HCT116 (cell line): ENCODE measurements around the gene FAM83D. TPM values are rescaled to one million over a fixed set of nuclear protein-coding genes. Genes with fewer than 3 reads are reported as not detected.

Experiments
- ATAC-seq: fragments of 200-7000 bp; cut with Tn5 transposase; 2 replicates; pipeline ENCODE4 v1.9.1; 2020; ENCODE audit warnings: mild to moderate bottlenecking, moderate library complexity
- BruUV-seq: library from RNA; stranded (reverse); fragments of 400-500 nt; replicated peaks from 2 replicates; lab custom pipeline; 2021; lab: Mats Ljungman, UMichigan
- CTCF ChIA-PET: fragments of 300-600 bp; sonication (Branson Sonifier 250); formaldehyde crosslinking; loops from one replicate; lab custom pipeline; 2021; ENCODE audit warnings: antibody characterized with exemption; lab: Charles Lee
- POLR2A ChIA-PET: fragments of 300-600, 350-600 bp; sonication (Branson Sonifier 250); formaldehyde crosslinking; loops from one replicate; lab custom pipeline; 2021; ENCODE audit warnings: antibody characterized with exemption; lab: Charles Lee
- RAD21 ChIA-PET, 2 experiments: fragments of 300-600 bp; sonication (Branson Sonifier 250); formaldehyde crosslinking; loops; one replicate each; lab custom pipeline; 2023; ENCODE audit warnings: low total read pairs in 2 of 2; ENCODE audit not compliant: uncharacterized antibody in 2 of 2, unreplicated experiment in 2 of 2, low non-redundant PET in 1 of 2; lab: Charles Lee
- DNase-seq: peaks from one replicate; pipeline ENCODE4 v3.0.0-alpha.2; 2010; ENCODE audit warnings: low read depth, low spot score
- H2AFZ ChIP-seq: fragments of 200-600 bp; shearing (Covaris generic), sonication (generic); 2 replicates; pipeline ENCODE4 v1.6.1; 2017; ENCODE audit warnings: low read depth, mixed run types, mixed read lengths, antibody characterized with exemption, low read length; ENCODE audit not compliant: poor library complexity, severe bottlenecking
- H3K27ac ChIP-seq: 2 replicates; pipeline ENCODE4 v1.5.1; 2012; ENCODE audit warnings: low read depth, low read length
- H3K27me3 ChIP-seq: fragments of 200-600 bp; sonication (generic); 2 replicates; pipeline ENCODE4 v1.6.1; 2016; ENCODE audit warnings: mixed run types, low read length, mixed read lengths; ENCODE audit not compliant: insufficient read depth
- H3K36me3 ChIP-seq, 2 experiments: fragments of 200-500 bp in 1 of 2; fragments of 200-600 bp in 1 of 2; sonication (Bioruptor generic) in 1 of 2; sonication (generic) in 1 of 2; 2 replicates each; pipeline versions ENCODE4 v1.5.1 to v1.6.1; 2014 to 2016; ENCODE audit warnings: low read length in 2 of 2, inconsistent platforms in 1 of 2, mixed read lengths in 1 of 2, mixed run types in 1 of 2; ENCODE audit not compliant: insufficient read depth in 2 of 2, control insufficient read depth in 1 of 2
- H3K4me1 ChIP-seq, 2 experiments: fragments of 200-600 bp in 1 of 2; sonication (generic) in 1 of 2; 2 replicates each; pipeline versions ENCODE4 v1.5.1 to v1.6.1; 2012 to 2017; ENCODE audit warnings: low read length in 2 of 2, inconsistent platforms in 1 of 2, mild to moderate bottlenecking in 1 of 2, mixed read lengths in 1 of 2, mixed run types in 1 of 2, moderate library complexity in 1 of 2; ENCODE audit not compliant: insufficient read depth in 2 of 2, control insufficient read depth in 1 of 2
- H3K4me2 ChIP-seq: fragments of 200-600 bp; sonication (generic); 2 replicates; pipeline ENCODE4 v1.6.1; 2017; ENCODE audit warnings: mixed run types, low read length, mixed read lengths
- H3K4me3 ChIP-seq, 2 experiments: fragments of 200-600 bp in 1 of 2; sonication (generic) in 1 of 2; replicated peaks in 1 of 2; 2 replicates each; pipeline ENCODE4 v1.5.1; 2011 to 2016; ENCODE audit warnings: low read length in 2 of 2, control low read depth in 1 of 2, low read depth in 1 of 2, mild to moderate bottlenecking in 1 of 2, mixed read lengths in 1 of 2, mixed run types in 1 of 2
- H3K79me2 ChIP-seq: fragments of 200-600 bp; sonication (generic); 2 replicates; pipeline ENCODE4 v1.6.1; 2017; ENCODE audit warnings: mild to moderate bottlenecking, mixed run types, low read length, moderate library complexity, mixed read lengths; ENCODE audit not compliant: insufficient read depth
- H3K9ac ChIP-seq: fragments of 200-600 bp; sonication (generic); 2 replicates; pipeline ENCODE4 v1.6.1; 2016; ENCODE audit warnings: low read length, mixed read lengths
- H3K9me2 ChIP-seq: fragments of 200-600 bp; sonication (generic), shearing (Covaris generic); 2 replicates; pipeline ENCODE4 v1.6.1; 2017; ENCODE audit warnings: mixed run types, mild to moderate bottlenecking, moderate library complexity; ENCODE audit not compliant: insufficient read depth
- H3K9me3 ChIP-seq, 2 experiments: fragments of 200-500 bp in 1 of 2; fragments of 200-600 bp in 1 of 2; sonication (Bioruptor generic) in 1 of 2; sonication (generic) in 1 of 2; 2 replicates each; pipeline ENCODE4 v1.6.1; 2014 to 2017; ENCODE audit warnings: low read length in 2 of 2, mixed read lengths in 2 of 2, inconsistent platforms in 1 of 2, low read depth in 1 of 2, mild to moderate bottlenecking in 1 of 2, mixed run types in 1 of 2, moderate library complexity in 1 of 2; ENCODE audit not compliant: control insufficient read depth in 1 of 2, insufficient read depth in 1 of 2
- H4K20me1 ChIP-seq: fragments of 200-600 bp; sonication (generic), shearing (Covaris generic); 2 replicates; pipeline ENCODE4 v1.6.1; 2017; ENCODE audit warnings: mixed run types, mild to moderate bottlenecking, moderate library complexity; ENCODE audit not compliant: insufficient read depth
- ELF1 ChIP-seq: IDR thresholded peaks from 2 replicates; pipeline ENCODE4 v1.6.1; 2012; ENCODE audit warnings: low read depth, borderline replicate concordance
- EZH2phosphoT487 ChIP-seq: fragments of 200-600 bp; IDR thresholded peaks from 2 replicates; pipeline ENCODE4 v1.6.1; 2018; ENCODE audit warnings: antibody characterized with exemption, borderline replicate concordance
- FOSL1 ChIP-seq: IDR thresholded peaks from 2 replicates; pipeline ENCODE4 v1.6.1; 2012; ENCODE audit warnings: low read depth
- JUND ChIP-seq: IDR thresholded peaks from 2 replicates; pipeline ENCODE4 v1.6.1; 2012
- POLR2AphosphoS5 ChIP-seq: IDR thresholded peaks from 2 replicates; pipeline ENCODE4 v1.6.1; 2011; ENCODE audit warnings: mild to moderate bottlenecking, low read depth, low read length, moderate library complexity
- SRF ChIP-seq: IDR thresholded peaks from 2 replicates; pipeline ENCODE4 v1.6.1; 2012; ENCODE audit warnings: low read depth
- TCF7L2 ChIP-seq: IDR thresholded peaks from 2 replicates; pipeline ENCODE4 v1.7.0; 2011; ENCODE audit warnings: borderline replicate concordance, inconsistent platforms; ENCODE audit not compliant: insufficient read depth, insufficient read length; ENCODE audit errors: extremely low read depth
- intact Hi-C: fragments of 100-400 bp; cut with micrococcal nuclease; formaldehyde crosslinking; loops from 2 replicates; pipeline ENCODE4 v1.10.0; 2022
- total RNA-seq: library from RNA; stranded (reverse); gene quantifications from one replicate; pipeline ENCODE4 v1.2.1, GENCODE V29; 2021; ENCODE audit not compliant: unreplicated experiment
- TF ChIP-seq, protein P1 (sequence below): IDR thresholded peaks from 2 replicates; pipeline ENCODE4 v1.6.1; 2012; ENCODE audit warnings: low read depth
- TF ChIP-seq, protein P2 (sequence below): IDR thresholded peaks from 2 replicates; pipeline ENCODE4 v1.6.1; 2011; ENCODE audit warnings: mild to moderate bottlenecking, low read length, moderate library complexity; ENCODE audit not compliant: insufficient replicate concordance; ENCODE audit errors: extremely low read depth
- TF ChIP-seq, protein P3 (sequence below), 3 experiments: fragments of 200-600 bp in 1 of 3; sonication (generic) in 1 of 3; IDR thresholded peaks in 2 of 3; conservative IDR thresholded peaks in 1 of 3; 2 replicates each; pipeline ENCODE4 v1.5.1; 2012 to 2017; ENCODE audit warnings: low read depth in 2 of 3, low read length in 2 of 3, antibody characterized with exemption in 1 of 3, borderline replicate concordance in 1 of 3, control low read depth in 1 of 3, mild to moderate bottlenecking in 1 of 3, mixed read lengths in 1 of 3, mixed run types in 1 of 3, moderate library complexity in 1 of 3; ENCODE audit not compliant: insufficient read depth in 1 of 3

The FAM83D gene
- total RNA-seq, 1 experiment from 2014 or later, result 51.1 TPM

DNA sequence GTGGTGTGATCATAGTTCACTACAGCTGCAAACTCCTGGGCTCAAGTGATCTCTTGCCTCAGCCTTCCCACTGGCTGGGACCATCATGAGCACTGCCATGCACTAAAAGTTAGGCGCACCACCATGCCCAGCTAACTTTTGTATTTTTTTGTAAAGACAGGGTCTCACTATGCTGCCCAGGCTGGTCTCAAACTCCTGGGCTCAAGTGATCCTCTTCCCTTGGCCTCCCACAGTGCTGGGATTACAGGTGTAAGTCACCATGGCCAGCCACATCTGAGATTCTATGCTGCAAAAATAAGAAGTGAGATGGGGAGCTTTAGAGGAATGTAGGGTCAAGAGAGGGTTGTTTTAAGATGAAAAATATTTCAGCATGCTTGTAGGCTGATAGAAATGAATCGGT is 1.5 kb upstream of the FAM83D start:
- no peak overlapping the region for H3K4me3 ChIP-seq
- no peaks in the 10 kb centered on the region for H4K20me1 ChIP-seq
- H2AFZ ChIP-seq, result no peak overlapping the region
- H3K9me3 ChIP-seq, result no peaks in the 10 kb centered on the region
- H3K9ac ChIP-seq, result no peak overlapping the region
- no TSS peak for BruUV-seq
- ChIA-PET RAD21 (no interaction called here), POLR2A (no interaction called here), CTCF (no interaction called here)
- H3K27ac ChIP-seq, result no peak overlapping the region
- H3K27me3 ChIP-seq, result peaks cover 20% of the 10 kb centered on the region; the same call in 1 of the 2 replicates
- TF ChIP-seq SRF (no peak), ELF1 (no peak), POLR2AphosphoS5 (no peak), TCF7L2 (no peak), EZH2phosphoT487 (no peak), FOSL1 (no peak), JUND (no peak)
- TF ChIP-seq, protein P1, sequence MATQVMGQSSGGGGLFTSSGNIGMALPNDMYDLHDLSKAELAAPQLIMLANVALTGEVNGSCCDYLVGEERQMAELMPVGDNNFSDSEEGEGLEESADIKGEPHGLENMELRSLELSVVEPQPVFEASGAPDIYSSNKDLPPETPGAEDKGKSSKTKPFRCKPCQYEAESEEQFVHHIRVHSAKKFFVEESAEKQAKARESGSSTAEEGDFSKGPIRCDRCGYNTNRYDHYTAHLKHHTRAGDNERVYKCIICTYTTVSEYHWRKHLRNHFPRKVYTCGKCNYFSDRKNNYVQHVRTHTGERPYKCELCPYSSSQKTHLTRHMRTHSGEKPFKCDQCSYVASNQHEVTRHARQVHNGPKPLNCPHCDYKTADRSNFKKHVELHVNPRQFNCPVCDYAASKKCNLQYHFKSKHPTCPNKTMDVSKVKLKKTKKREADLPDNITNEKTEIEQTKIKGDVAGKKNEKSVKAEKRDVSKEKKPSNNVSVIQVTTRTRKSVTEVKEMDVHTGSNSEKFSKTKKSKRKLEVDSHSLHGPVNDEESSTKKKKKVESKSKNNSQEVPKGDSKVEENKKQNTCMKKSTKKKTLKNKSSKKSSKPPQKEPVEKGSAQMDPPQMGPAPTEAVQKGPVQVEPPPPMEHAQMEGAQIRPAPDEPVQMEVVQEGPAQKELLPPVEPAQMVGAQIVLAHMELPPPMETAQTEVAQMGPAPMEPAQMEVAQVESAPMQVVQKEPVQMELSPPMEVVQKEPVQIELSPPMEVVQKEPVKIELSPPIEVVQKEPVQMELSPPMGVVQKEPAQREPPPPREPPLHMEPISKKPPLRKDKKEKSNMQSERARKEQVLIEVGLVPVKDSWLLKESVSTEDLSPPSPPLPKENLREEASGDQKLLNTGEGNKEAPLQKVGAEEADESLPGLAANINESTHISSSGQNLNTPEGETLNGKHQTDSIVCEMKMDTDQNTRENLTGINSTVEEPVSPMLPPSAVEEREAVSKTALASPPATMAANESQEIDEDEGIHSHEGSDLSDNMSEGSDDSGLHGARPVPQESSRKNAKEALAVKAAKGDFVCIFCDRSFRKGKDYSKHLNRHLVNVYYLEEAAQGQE, result no peak
- TF ChIP-seq, protein P2, sequence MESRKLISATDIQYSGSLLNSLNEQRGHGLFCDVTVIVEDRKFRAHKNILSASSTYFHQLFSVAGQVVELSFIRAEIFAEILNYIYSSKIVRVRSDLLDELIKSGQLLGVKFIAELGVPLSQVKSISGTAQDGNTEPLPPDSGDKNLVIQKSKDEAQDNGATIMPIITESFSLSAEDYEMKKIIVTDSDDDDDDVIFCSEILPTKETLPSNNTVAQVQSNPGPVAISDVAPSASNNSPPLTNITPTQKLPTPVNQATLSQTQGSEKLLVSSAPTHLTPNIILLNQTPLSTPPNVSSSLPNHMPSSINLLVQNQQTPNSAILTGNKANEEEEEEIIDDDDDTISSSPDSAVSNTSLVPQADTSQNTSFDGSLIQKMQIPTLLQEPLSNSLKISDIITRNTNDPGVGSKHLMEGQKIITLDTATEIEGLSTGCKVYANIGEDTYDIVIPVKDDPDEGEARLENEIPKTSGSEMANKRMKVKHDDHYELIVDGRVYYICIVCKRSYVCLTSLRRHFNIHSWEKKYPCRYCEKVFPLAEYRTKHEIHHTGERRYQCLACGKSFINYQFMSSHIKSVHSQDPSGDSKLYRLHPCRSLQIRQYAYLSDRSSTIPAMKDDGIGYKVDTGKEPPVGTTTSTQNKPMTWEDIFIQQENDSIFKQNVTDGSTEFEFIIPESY, result no peak
- TF ChIP-seq, protein P3, sequence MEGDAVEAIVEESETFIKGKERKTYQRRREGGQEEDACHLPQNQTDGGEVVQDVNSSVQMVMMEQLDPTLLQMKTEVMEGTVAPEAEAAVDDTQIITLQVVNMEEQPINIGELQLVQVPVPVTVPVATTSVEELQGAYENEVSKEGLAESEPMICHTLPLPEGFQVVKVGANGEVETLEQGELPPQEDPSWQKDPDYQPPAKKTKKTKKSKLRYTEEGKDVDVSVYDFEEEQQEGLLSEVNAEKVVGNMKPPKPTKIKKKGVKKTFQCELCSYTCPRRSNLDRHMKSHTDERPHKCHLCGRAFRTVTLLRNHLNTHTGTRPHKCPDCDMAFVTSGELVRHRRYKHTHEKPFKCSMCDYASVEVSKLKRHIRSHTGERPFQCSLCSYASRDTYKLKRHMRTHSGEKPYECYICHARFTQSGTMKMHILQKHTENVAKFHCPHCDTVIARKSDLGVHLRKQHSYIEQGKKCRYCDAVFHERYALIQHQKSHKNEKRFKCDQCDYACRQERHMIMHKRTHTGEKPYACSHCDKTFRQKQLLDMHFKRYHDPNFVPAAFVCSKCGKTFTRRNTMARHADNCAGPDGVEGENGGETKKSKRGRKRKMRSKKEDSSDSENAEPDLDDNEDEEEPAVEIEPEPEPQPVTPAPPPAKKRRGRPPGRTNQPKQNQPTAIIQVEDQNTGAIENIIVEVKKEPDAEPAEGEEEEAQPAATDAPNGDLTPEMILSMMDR (IDR thresholded peaks at IDR 0.05 in 2 of 3, conservative IDR thresholded peaks at IDR 0.05 in 1 of 3; ENCODE audit: borderline replicate concordance in 1 of 3, insufficient read depth in 1 of 3, low read depth in 2 of 3, low read length in 2 of 3), result no peak
- DNase-seq, result no peak
- H3K36me3 ChIP-seq, result no peaks in the 10 kb centered on the region; a peak in 1 of 4 replicates
- peaks cover 35% of the 10 kb centered on the region for H3K79me2 ChIP-seq
- no peaks in the 10 kb centered on the region for H3K9me2 ChIP-seq
- intact Hi-C loops, result no loop called here
- H3K4me2 ChIP-seq, result no peak overlapping the region
- peaks cover 8 to 26% of the 10 kb centered on the region in 2 experiments for H3K4me1 ChIP-seq
- no peak for ATAC-seq
